ENCODE measurements around the gene WDR76. TPM values are rescaled to one million over a fixed set of nuclear protein-coding genes. Genes with fewer than 3 reads are reported as not detected.

Gene WDR76
- total RNA-seq, 2 donors from 2014 or later, result 10.5 to 11.9 TPM

DNA sequence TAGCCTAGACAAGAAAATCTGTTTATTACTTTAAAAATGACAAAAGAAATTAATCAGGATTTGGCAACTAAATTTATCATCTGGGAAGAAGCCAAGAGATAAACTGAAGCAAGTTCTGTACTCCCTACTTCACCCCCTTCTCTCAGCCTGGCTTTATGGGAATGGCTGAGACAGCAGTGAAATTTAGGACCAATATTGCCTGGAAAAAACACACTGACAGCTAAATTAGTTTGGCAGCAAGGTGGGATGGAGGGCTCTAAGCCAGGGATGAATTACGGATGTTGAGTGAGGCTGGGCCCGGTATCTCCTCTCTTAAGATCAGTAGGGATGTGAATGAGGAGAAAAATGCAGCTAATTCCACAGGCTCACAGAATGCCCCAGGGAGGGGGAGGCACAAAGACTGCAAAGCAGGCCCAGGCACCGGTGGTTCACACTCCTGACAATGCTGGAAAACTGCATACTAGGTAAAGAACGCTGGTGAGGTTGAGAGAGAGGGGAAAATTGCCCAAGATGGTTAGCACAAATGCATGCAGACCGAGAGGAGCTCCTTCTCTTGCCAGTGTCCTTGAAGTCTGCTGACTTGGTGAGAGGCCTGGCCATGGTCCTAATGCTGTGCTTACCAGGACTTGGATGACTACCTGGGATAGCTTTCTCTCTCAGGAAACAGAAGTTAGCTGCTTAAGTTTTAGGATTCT, 89.0 kb downstream of the WDR76 start:
- H3K9me3 ChIP-seq (ENCODE audit: control insufficient read depth, low read length, poor library complexity, severe bottlenecking), result no peaks in the 10 kb centered on the region
- peaks cover 34% of the 10 kb centered on the region for H3K27me3 Mint-ChIP-seq
- no peak for DNase-seq
- no peak overlapping the region for H3K27ac Mint-ChIP-seq
- no peaks in the 10 kb centered on the region for H3K36me3 Mint-ChIP-seq (ENCODE audit: low read depth)
- no peak for ATAC-seq
- H3K4me1 Mint-ChIP-seq, result no peaks in the 10 kb centered on the region
- no peak overlapping the region for H3K4me3 Mint-ChIP-seq

DNA sequence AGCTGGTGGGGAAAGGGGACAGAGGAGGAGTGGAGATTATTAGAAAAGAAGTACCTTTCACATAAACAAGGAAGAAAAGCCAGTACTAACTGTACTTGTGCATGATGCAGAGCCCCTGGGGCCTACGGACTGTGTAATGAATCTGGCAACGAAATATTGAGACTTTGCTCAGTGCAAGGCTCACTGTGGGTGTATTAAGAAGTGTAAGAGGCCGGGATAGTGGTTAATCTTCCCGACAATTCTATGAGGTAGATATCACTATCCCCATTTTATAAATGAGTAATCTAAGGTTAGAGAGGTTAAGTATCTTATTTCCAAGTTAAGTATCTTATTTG, 89.5 kb downstream of the WDR76 start:
- Mint-ChIP-seq H3K27me3 (peaks cover 39% of the 10 kb centered on the region), H3K36me3 (ENCODE audit: low read depth) (no peaks in the 10 kb centered on the region), H3K4me3 (no peak overlapping the region), H3K4me1 (no peaks in the 10 kb centered on the region), H3K27ac (no peak overlapping the region)
- ATAC-seq (no peak), DNase-seq (no peak)
- H3K9me3 ChIP-seq (ENCODE audit: control insufficient read depth, low read length, poor library complexity, severe bottlenecking), result no peaks in the 10 kb centered on the region

Other genes with a start within 250 kb of the WDR76 start
- gene PPIP5K1, start 236.8 kb upstream of the WDR76 start, total RNA-seq, result 10 to 100 TPM; 25.6 to 35.5 TPM
- gene CKMT1B, start 233.0 kb upstream of the WDR76 start, total RNA-seq, result not detected
- 1 to 10 TPM; 1.8 TPM for gene STRC, start 208.2 kb upstream of the WDR76 start, total RNA-seq
- gene CATSPER2, start 178.2 kb upstream of the WDR76 start, total RNA-seq, result 1 to 10 TPM; 5.4 to 7.8 TPM
- gene CKMT1A, start 133.1 kb upstream of the WDR76 start, total RNA-seq, result not detected
- 100 to 1,000 TPM; 168 to 170 TPM for gene PDIA3, start 80.6 kb upstream of the WDR76 start, total RNA-seq
- under 1 TPM; 0.63 to 0.97 TPM for gene ELL3, start 50.0 kb upstream of the WDR76 start, total RNA-seq
- 100 to 1,000 TPM; 424 to 465 TPM for gene SERF2, start 34.7 kb upstream of the WDR76 start, total RNA-seq
- under 1 TPM in 1 of 2 donors, not detected in 1; 0.32 TPM for gene SERINC4, start 26.8 kb upstream of the WDR76 start, total RNA-seq
- gene HYPK, start 26.4 kb upstream of the WDR76 start, total RNA-seq, result 10 to 100 TPM; 15.7 to 22.8 TPM
- gene MFAP1, start 2.3 kb upstream of the WDR76 start, total RNA-seq, result 10 to 100 TPM in 1 of 2 donors, 1 to 10 TPM in 1; 8.9 to 12.1 TPM

Data from T-helper 17 cell (primary cell).